Posterior vena cava (tissue), 2 donors: Measurements from ENCODE around the gene CNPY4. TPM values are rescaled to one million over a fixed set of nuclear protein-coding genes. Genes with fewer than 3 reads are reported as not detected.

Source experiments
- DNase-seq: peaks from one replicate; pipeline ENCODE4 v3.0.0-alpha.2; 2020; ENCODE audit warnings: low spot score
- intact Hi-C, 2 donors: fragments of 100-400 bp; cut with DNase I; formaldehyde crosslinking; loops; one replicate each; pipeline versions ENCODE4 v1.14.1 to v1.14.2; 2022 to 2023
- long read RNA-seq, 2 donors: library from polyadenylated mRNA; unstranded; transcript quantifications; one replicate each; pipeline ENCODE4 v2.0.0, GENCODE V29; 2020 to 2021
- total RNA-seq, 2 donors: library from RNA; stranded (reverse); fragmentation: NEBNext Ultra II Directional; extraction: Animal tissue kit (Norgen Biotek cat#: 25700); gene quantifications; one replicate each; pipeline ENCODE4 v1.2.1, GENCODE V29; 2021
- donor health status: DM: yes; HTN: yes; CAD: no.
- donor health status: DM: yes; HTN: yes; CAD: no.

Gene CNPY4, protein sequence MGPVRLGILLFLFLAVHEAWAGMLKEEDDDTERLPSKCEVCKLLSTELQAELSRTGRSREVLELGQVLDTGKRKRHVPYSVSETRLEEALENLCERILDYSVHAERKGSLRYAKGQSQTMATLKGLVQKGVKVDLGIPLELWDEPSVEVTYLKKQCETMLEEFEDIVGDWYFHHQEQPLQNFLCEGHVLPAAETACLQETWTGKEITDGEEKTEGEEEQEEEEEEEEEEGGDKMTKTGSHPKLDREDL
- 10 to 100 TPM in 1 of 2 donors, 1 to 10 TPM in 1; 9.6 to 18.3 TPM for total RNA-seq
- long read RNA-seq, donor 1, transcript CNPY4-201 (6 exons, 1,502 nt): major isoform, 7 of 8 reads
- long read RNA-seq, donor 1, partial matches to known transcripts: 1 of 8 reads
- long read RNA-seq, donor 1, other reads (novel, unspliced or antisense): 0 of 8 reads
- long read RNA-seq, donor 2, transcript CNPY4-201 (6 exons, 1,502 nt): major isoform, 22 of 31 reads
- long read RNA-seq, donor 2, partial matches to known transcripts: 3 of 31 reads
- long read RNA-seq, donor 2, other reads (novel, unspliced or antisense): 4 of 31 reads

DNA sequence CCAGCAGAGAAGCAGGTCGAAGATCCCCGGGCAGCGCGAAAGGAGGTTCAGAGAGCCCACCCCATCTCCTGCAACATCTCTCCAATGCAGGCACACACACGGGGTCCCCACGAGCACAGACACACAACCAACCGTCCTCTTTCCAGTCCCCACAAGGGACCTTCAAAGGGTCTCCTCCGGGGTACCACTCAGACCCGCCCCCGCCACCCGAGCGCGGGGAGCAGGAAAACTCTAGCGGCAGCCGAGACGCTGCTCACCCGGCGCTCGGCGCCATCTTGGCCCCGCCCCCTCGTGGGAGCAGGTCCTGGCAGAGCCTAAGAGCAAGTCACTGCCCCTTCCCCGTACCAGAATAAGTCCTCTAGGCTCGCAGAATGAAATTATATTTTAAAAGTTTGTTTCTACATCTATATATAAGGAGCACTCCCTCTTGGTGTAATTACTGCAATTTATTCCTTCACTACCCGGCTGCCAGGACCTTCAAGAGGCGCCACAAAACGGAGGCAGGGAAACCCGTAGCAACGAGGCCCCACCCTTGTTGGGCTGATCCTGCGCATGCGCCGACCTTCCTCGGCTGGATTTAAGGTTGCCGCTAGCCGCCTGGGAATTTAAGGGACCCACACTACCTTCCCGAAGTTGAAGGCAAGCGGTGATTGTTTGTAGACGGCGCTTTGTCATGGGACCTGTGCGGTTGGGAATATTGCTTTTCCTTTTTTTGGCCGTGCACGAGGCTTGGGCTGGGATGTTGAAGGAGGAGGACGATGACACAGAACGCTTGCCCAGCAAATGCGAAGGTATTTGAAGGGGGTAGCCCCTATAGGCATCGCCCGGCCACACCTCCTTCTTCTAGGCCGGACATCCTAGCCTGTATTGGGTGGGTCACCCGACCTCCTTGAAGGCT is at the start of gene CNPY4, which contains the start of gene TAF6:
TSS of gene CNPY4 (plus strand) at position 563 of the 898 bp plus-strand sequence. CDS start at position 674, 111 bp downstream.
TSS of gene TAF6 (minus strand) at position 287 of the 898 bp plus-strand sequence. CDS start 5,149 bp downstream, outside the sequence.
- intact Hi-C loops: no loop called here
- DNase-seq: peak; percentile 99

DNA sequence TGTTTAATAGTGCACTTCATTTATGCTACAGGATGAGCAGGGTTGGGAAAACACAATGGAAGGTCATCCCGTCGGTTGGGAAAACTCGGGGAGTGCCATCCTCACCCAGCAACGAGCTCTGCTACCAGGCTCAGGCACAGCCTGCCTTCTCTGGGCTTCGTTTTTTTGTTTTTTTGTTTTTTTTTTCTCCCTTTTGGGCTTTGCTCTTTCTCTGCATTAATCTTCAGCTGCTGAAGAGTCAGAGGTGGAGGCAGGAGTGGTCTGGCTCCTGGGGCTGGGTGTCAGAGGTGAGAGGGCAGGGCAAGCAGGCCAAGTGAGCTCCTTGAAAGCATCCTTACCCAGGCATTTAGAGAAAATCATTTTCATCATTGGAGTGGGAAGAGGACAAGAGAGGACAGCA is 49.4 kb upstream of the CNPY4 start:
- intact Hi-C loops: loop anchor here in 1 of 2 donors (10.0 kb wide), 1 partner anchor 1315 kb away; no protein-coding TSS in a partner anchor
- DNase-seq: no peak

DNA sequence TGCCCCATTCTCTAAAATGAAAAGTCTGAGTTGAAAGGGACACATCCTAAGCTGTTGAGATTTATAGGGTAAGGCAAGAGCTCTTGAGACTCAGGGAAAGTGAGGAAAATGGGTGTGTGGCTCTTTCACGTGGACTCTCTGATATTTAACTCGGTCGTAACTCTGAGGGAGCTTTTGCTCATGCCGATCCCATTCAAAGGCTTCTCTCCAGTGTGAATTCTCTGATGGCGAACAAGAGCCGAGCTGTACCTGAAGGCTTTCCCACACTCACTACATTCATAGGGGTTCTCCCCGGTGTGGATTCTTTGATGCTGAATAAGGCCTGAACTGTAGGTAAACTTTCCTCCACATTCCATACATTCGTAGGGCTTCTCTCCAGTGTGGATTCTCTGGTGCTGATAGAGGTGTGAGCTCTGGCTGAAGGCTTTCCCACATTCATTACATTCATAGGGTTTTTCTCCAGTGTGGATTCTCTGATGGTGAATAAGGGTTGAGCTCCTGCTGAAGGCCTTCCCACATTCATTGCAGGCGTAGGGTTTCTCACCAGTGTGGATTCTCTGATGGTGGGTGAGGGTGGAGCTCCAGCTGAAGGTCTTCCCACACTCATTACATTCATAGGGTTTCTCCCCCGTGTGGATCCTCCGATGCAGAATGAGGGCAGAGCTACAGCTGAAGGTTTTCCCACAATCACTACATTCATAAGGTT is 48.3 kb upstream of the CNPY4 start:
- DNase-seq: no peak
- intact Hi-C loops: no loop called here

DNA sequence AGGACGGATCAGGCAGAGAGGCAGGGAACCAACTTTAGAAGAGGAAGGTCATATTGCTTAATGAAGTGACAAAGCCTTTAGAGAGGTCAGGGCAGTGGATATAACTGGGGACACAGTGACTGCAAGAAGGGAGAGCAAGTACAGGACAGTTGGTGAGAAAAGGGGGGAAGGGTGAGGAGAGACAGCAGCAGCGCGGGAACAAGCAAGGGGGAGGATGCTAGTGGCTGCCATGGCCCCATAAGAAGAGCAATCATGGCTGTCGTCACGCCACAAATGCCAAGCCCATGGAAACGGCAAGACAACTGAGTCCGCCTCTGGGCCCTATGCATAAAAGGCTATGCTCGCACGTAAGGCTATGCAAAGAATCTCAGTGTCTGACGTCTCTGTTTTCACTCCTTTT is 47.0 kb upstream of the CNPY4 start:
- no peak for DNase-seq
- intact Hi-C loops: no loop called here

DNA sequence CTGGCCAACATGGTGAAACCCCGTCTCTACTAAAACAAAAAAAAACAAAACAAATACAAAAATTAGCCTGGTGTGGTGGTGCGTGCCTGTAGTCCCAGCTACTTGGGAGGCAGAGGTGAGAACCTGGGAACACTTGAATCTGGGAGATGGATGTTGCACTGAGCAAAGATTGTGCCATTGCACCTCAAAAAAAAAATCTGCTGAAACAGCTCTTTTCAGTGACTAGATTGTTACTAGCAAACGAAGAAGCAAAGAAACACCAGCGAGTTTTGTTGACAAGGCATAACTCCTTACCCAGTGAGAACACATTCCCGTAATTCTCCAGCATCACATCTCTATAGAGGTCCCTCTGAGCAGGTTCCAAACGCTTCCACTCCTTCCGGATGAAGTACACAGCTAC is 44.6 kb upstream of the CNPY4 start:
- intact Hi-C loops: no loop called here
- no peak for DNase-seq

DNA sequence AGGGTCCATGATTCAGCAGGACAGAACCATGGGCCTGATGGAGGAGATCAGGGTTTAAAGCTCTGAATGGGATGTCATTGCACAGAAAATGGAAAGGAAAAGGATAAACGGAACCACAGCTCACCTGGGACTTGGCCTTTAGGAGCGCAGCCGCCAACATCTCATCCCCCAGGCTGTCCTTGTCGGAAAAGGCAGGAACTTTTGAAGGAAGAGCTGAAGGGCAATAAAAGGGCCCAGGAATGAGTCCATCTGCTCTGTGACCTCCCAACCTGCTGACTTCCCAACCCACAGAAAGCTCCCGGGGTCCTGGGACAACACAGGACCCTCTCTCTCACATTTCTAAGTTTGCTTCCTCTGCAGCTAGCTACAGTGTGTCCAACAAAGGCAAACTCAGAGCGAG is 44.0 kb upstream of the CNPY4 start:
- DNase-seq: no peak
- intact Hi-C loops: no loop called here

DNA sequence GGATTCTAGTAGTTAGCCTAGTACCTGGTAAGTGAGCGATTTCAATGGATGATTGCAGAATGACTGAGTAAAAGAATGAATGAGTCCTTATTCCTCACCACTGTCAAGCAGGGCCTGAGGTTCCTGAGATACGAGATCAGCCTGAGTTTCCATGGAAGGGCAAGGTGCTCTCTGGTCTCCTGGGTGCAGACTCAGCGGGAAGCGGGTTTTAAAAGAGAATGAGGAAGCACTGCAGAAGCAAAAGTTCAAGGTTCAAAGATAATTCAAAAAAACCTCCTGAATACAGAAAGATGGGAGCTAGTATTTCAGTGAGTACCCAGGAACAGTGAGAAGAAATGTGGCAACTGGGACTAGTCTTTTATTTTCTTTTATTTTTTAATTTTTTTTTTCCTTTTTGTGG is 42.2 kb upstream of the CNPY4 start:
- no peak for DNase-seq
- intact Hi-C loops: no loop called here

DNA sequence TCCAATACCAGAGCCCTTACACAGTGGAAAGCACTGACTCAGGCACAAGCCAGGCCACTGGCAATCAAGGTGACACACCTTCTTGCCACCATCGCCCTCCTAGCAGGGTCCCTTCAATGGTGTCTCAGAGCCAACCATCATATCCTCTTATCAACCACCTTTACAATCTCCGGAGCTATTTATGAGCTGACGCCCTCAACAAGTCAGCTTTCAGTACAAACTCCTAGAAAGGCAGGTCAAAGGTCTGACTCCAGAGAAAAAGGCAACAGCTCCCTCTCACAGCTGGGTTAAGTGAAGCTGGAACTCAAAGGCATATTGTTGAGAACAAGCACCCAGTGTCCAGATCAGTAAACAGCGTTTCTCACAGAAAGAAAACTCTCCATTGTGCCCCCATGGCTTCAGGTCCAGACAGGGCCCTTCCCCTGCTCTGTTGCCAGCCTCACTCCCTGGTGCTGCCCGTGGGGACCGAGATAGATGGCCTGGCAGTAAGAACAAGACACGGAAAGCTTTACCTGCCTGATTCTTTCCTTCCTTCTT is 40.3 kb upstream of the CNPY4 start:
- DNase-seq: no peak
- intact Hi-C loops: no loop called here

DNA sequence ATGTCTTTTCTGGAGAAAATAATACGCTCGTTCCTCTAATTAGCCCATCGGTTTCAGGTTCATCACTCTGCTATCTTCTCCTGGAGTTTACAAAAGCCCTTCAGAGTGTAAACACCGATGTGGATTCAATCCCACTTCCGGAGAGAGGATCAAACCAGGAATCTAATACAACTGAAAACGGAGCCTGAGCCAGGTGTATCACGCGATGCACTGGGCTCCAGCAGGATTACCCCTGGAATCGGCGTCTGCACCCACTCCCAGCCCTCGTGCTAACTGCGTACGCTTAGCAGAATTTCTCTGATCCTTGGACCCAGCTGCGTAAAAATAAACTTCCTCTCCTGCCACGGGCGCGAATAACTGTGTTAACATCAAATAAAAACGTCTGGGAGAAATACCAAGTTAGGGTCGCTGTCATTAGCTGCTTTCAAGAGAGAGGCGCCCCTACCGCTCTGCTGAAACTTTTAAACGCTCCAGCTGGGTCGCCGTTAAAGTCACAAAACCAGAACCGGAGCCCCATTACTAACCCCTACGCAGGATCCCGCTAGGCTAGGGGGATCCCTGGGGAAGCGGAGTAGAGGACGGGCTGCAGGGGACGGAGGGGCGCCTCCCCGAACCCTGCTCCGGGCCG is 38.4 kb upstream of the CNPY4 start:
- intact Hi-C loops: loop anchor here in 1 of 2 donors (2.0 kb wide), 1 partner anchor 30 kb away; no protein-coding TSS in a partner anchor
- DNase-seq: no peak

DNA sequence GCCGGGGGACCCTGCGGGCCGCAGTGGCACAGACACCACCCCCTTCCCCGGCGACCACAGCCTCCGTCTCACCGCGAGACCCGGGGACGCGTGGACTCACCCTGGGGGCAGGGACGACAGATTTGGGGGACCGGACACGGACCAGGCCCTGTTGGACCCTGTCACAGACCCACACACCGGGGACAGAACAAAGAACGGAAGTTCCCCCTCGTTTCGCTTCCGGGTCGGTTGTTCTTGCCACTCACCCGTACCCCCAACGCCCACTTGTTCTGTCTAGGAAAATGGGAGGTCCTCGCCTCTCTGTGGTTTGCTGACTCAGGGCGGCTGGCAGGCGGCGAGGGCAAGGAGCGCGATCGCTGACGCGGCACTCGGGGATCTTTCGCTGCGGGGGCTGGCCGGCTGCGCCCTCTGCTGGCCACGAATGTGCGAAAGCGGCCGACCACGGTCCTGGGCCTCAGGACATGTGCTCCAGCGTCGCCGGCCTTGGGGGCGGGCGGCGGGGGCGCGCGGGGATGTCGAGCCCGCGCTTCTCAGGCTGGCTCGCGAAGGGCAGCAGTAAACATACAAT is 37.8 kb upstream of the CNPY4 start, which contains the start of gene ZNF3:
TSS of gene ZNF3 (minus strand) at position 189 of the 568 bp plus-strand sequence. CDS start 4,366 bp downstream, outside the sequence.
- intact Hi-C loops: loop anchor here in 1 of 2 donors (2.0 kb wide), 1 partner anchor 31 kb away; no protein-coding TSS in a partner anchor
- DNase-seq: peak; percentile 100

DNA sequence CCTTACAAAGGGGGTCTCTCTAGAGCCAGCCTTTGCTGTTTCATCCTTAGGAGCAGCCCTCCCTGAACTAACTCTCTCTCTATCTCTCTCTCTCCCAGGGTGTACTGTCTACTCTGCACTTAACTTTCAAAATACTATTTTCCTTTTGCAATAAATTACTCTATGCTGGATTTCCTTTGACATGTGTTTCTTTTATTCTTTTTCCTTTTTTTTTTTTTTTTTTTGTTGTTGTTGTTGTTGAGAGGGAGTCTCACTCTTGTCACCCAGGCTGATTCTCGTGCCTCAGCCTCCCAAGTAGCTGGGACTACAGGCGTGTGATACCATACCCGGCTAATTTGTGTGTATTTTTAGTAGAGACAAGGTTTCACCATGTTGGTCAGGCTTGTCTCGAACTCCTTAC is 36.5 kb upstream of the CNPY4 start:
- intact Hi-C loops: no loop called here
- no peak for DNase-seq

DNA sequence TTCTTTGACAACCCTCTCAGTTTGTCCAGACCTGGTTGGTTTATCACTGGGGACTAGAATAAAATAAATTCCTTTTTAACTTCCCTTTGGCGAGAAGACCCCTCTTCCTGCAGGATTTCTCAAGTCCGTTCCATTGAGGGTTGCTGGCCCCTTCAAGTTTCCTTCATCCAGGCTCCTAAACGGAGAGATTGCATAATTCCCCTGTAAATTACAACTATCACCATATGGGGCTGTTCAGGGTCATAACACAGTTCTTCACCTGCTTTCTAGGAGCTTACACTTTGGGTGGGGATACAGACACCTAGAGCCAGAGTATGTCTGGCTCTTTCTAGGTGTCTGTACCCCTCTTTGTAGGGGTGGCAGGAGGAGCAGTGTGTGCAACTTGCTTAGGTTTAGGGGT is 33.9 kb upstream of the CNPY4 start:
- DNase-seq: no peak
- intact Hi-C loops: no loop called here

DNA sequence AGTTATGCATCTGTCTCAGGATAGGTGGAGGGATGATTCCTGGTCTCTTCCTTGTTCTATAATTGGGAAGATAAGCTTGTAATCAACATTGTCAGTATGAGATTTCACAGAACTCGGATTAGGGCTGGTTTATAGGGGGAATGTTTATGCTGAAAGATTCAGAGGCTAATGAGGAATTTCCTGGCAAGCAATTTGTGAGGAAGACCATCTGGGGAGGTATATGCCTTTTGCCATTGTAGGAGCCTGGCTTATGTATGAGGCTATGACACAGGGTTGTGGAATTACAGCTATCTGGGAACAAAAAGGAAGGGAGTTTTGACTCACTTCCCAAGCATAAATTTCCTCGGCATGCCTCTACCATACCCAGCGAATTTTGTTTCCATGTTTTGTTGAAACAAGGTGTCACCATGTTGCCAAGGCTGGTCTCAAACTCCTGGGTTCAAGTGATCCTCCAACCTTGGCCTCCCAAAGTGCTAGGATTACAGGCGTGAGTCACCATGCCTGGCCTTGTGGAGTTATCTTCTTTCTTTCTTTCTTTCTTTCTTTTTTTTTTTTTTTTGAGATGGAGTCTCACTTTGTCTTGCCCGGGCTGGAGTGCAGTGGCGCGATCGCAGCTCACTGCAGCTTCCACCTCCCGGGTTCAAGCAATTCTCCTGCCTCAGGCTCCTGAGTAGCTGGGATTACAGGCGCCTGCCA is 32.2 kb upstream of the CNPY4 start:
- DNase-seq: no peak
- intact Hi-C loops: no loop called here

DNA sequence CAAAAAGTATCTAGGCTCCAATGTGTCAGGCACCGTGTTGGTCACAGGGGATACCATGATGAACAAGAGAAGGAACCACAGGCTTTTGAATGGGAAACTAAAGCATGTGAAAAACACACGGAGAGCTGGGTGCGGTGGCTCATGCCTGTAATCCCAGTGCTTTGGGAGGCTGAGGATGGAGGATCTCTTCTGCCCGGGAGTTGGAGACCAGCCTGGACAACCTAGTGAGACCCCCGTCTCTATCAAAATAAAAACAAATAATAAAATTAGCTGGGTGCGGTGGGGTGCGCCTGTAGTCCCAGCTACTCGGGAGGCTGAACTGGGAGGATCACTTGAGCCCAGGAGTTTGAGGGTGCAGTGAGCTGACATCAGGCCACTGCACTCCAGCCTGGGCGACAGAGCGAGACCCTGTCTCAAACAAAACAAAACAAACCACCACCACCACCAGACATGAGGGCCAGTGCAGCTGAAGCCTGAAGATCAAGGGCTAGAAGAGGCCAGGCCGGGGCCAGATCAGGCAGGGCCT is 31.3 kb upstream of the CNPY4 start:
- intact Hi-C loops: no loop called here
- DNase-seq: no peak

DNA sequence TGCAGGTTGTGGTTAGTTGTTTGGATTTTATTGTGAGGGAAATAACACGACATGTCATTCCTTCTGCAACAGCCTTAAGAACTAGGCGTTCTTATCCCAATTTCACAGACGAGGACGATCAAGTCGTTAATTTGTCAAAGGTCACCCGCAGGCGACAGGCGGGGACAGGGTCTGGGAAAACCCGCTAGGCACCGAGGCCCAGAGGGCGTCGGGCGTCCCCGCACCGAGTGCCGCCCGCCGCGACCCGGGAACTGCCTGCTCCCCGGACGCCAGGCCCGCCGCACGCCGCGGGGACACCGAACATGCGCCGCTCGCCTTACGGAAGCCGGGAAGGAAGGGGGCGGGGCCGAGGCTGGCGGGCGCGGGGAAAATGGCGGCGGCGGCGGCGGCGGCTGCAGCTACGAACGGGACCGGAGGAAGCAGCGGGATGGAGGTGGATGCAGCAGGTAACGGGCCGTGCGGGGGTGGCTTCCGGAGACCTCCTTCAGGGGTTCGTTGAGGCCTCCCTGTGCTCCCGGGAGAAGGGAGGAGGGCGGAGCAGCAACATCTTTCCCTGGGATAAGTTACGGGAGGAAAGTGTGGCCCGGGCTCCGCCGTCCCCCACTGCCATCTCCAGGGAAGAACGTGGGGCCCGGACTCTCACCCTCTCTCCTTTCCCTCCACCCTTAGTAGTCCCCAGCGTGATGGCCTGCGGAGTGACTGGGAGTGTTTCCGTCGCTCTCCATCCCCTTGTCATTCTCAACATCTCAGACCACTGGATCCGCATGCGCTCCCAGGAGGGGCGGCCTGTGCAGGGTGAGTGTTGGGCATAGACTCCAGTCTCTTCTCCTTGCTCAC is 30.6 kb upstream of the CNPY4 start, which contains the start of gene COPS6:
TSS of gene COPS6 (plus strand) at position 349 of the 837 bp plus-strand sequence. CDS start at position 371, 22 bp downstream.
- peak; percentile 95 for DNase-seq
- intact Hi-C loops: no loop called here
